Measurements from ENCODE around the gene WASF2. TPM values are rescaled to one million over a fixed set of nuclear protein-coding genes. Genes with fewer than 3 reads are reported as not detected.
A peak's percentile ranks its signal among the peaks of the same experiment; 100 is the strongest.

The WASF2 gene
- total RNA-seq, 1 experiment from 2014 or later = 65.9 TPM

DNA sequence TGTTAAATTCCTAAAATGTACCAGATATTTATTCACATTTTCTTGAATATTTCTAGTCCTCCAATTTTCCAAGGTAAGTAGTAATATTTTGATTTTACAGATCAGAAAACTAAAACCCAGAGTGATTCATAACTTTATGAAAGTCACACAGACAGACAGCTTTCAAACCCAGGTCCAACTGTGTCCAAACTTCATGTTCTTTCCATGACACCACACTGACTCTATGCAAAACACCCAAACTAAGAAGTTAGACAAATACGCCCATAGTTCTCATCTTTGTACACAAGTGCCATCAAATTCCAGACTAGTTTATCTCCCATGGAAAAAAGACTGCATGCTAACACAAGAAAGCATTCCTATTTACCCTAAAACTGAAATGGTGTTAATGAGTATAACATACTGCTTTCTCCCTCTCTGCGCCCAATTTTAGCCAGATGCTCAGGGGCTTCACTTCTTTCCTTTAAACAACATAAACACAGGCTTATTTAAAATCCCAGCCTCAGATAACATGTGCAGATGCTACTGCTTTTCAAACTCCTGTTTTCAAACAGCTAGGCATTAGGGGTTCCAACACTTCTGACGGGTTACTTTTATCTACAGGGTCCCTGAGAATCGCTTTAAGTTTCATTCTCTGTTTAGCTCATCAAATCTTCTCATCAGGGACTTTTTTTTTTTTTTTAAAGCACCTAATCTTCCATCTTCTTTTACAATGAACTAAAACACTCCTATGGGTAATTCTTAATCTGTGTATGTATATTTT is 44.6 kb downstream of the WASF2 start:
- DNase-seq = no peak
- Histone ChIP-seq H3K79me1 (ENCODE audit: insufficient read depth, low read depth, low read length, poor library complexity, severe bottlenecking) (no peaks in the 10 kb centered on the region), H4K91ac (ENCODE audit: insufficient read length, low read depth, low read length) (no peak overlapping the region), H3K23me2 (ENCODE audit: insufficient read length, low read depth, low read length, poor library complexity, severe bottlenecking) (no peaks in the 10 kb centered on the region), H3K79me2 (ENCODE audit: insufficient read depth, low read length) (no peaks in the 10 kb centered on the region; the same call in 1 of the 2 replicates), H4K8ac (replicated peaks; ENCODE audit: insufficient read length, low read depth, low read length) (no peak overlapping the region), H3K9me3 (ENCODE audit: control insufficient read depth, low read depth, low read length) (no peaks in the 10 kb centered on the region), H2BK12ac (ENCODE audit: insufficient read length, low read depth, low read length) (no peak overlapping the region), H3K4ac (ENCODE audit: low read depth, low read length) (no peak overlapping the region), H2AK5ac (ENCODE audit: insufficient read length, low read length) (no peak overlapping the region), H4K5ac (ENCODE audit: insufficient read length, low read depth, low read length) (no peak overlapping the region), H3K27me3 (ENCODE audit: insufficient read depth, low read length) (no peaks in the 10 kb centered on the region), H2BK5ac (ENCODE audit: insufficient read length, low read length) (no peak overlapping the region), H3K23ac (ENCODE audit: insufficient read length, low read depth, low read length) (no peak overlapping the region), H3K4me2 (ENCODE audit: insufficient read depth, insufficient read length, low read length) (no peak overlapping the region), H3K56ac (ENCODE audit: insufficient read length, low read depth, low read length) (no peak overlapping the region), H3K18ac (ENCODE audit: insufficient read length, low read depth, low read length) (no peak overlapping the region), H3T11ph (ENCODE audit: low read length) (no peak overlapping the region), H2AFZ (ENCODE audit: low read length) (no peak overlapping the region), H3K27ac (ENCODE audit: insufficient read length, low read depth, low read length) (no peak overlapping the region), H2BK20ac (ENCODE audit: low read depth, low read length, poor library complexity, severe bottlenecking) (no peak overlapping the region), H2BK15ac (ENCODE audit: low read depth, low read length) (no peak overlapping the region), H3K14ac (ENCODE audit: insufficient read depth, low read length) (no peak overlapping the region), H3K9ac (ENCODE audit: extremely low read depth, insufficient read length, low read length) (no peak overlapping the region), H3K4me1 (ENCODE audit: insufficient read depth, low read length) (no peaks in the 10 kb centered on the region; the same call in 1 of the 2 replicates), H2BK120ac (ENCODE audit: low read depth, low read length, poor library complexity, severe bottlenecking) (no peak overlapping the region), H4K20me1 (ENCODE audit: control insufficient read depth, insufficient read depth, insufficient read length) (no peaks in the 10 kb centered on the region)
- Mint-ChIP-seq H3K4me3 (no peak overlapping the region), H3K27me3 (ENCODE audit: low read depth) (no peaks in the 10 kb centered on the region), H3K4me1 (peaks cover 5 to 7% of the 10 kb centered on the region in 2 experiments), H3K36me3 (ENCODE audit: insufficient read depth in 1 of 3, low read depth in 3 of 3) (peaks cover 0 to 3% (median 0%) of the 10 kb centered on the region in 3 experiments; a peak in 3 of 7 replicates), H3K27ac (peak overlapping the region in 1 of 3 experiments; percentile 49; a peak in 3 of 7 replicates), H3K9me3 (no peaks in the 10 kb centered on the region)
- WGBS (ENCODE audit: extremely low coverage, insufficient read length, low lambda C conversion rate) = no CpG with 5 or more reads among the region's 4 CpGs
- TF ChIP-seq, protein P1, sequence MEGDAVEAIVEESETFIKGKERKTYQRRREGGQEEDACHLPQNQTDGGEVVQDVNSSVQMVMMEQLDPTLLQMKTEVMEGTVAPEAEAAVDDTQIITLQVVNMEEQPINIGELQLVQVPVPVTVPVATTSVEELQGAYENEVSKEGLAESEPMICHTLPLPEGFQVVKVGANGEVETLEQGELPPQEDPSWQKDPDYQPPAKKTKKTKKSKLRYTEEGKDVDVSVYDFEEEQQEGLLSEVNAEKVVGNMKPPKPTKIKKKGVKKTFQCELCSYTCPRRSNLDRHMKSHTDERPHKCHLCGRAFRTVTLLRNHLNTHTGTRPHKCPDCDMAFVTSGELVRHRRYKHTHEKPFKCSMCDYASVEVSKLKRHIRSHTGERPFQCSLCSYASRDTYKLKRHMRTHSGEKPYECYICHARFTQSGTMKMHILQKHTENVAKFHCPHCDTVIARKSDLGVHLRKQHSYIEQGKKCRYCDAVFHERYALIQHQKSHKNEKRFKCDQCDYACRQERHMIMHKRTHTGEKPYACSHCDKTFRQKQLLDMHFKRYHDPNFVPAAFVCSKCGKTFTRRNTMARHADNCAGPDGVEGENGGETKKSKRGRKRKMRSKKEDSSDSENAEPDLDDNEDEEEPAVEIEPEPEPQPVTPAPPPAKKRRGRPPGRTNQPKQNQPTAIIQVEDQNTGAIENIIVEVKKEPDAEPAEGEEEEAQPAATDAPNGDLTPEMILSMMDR (conservative IDR thresholded peaks at IDR 0.05) = no peak
